ENCODE data around the gene ADPRHL1.
A peak's percentile ranks its signal among the peaks of the same experiment; 100 is the strongest.

ADPRHL1 gene
- 0.12 to 0.54 (median 0.34) reads per million in 4 donors for total RNA-seq

DNA sequence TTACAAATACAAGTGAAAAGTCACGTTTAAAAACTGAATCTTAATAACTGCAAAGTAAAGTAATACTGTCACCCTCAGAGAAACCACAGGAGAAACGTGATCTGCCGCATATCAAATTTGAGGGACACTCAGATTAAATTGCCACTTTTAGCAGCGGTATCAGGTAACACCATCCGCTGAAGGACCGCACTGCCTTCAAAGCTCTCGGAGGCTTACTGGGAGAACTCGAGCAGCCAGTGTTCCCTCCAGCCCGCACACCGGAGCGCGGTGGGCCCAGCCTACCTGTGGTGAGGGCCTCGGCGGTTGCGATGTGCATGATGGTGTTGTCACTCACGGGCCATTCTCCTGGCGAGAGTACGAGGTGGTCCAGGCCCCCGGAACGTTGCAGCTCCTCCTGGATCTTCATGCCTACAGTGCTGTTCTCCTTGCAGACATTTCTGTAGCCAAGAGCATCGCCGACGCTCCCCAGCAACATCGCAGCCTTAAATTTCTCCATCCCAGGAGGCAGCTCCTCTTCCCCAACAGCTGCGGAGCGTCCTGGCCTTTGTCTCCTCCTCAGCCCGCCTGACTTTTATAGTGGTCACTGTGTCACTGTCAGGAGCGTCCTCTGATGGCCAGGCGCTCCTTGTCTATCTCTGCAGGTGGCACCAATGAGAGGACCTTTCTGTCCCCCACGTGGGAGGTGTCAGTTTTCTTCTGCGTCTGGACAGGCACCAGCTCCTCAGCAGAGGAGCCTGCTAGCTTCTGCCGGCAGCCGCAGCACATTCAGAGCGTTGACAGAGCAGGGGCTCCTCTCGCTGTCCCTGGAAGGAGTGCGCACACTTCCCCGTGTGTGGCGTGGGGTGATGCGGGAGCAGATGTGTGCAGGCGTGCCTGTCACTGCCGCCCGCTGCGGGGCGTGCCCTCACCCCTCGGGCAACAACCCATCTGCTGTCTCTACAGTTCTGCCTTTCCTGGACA lies at the start of gene ADPRHL1:
Gene ADPRHL1, minus strand, starts transcription at position 547 of the 960 bp plus-strand sequence. Its CDS starts 51 bp downstream, at position 496.
- no peak for DNase-seq

GRCh38 chr13:113502686-113503085 lies 49.4 kb upstream of the ADPRHL1 start:
- no peak for DNase-seq

DNA sequence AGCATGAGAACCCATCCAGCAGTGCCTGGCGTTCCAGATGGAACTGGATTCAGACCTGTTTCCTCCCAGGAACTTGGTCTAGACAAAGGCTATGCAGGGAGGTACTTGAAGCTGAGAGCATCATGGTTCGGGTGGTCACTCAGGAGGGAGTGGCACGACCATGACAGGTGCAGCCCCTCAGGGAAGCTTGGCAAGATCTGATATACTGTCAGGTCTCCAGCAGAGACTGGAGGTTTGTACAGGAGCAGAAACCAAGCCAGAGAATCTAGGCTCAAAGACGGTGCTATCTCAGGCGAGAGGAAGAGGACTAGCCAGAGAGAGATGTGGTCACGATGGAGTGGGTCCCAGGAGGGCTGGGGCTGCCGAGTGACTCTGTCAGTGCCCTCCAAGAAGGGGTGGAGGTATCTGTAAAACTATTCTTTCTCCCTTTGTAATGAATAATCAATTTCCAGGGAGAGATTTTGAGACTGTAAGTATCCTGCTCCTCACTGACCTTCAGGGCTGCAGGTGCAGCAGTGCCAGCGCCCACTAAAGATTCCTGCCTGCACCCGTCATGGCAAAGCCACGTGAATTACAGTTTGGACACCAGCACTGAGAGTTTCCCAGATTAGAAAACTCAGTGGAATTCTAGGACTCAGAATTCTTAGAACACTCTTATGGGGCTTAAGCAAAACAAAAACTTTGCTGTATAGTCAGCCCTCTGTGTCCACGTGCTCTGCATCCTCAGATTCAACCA lies 47.4 kb upstream of the ADPRHL1 start:
- no peak for DNase-seq

GRCh38 chr13:113499936-113500335 lies 46.6 kb upstream of the ADPRHL1 start:
- DNase-seq = no peak

DNA sequence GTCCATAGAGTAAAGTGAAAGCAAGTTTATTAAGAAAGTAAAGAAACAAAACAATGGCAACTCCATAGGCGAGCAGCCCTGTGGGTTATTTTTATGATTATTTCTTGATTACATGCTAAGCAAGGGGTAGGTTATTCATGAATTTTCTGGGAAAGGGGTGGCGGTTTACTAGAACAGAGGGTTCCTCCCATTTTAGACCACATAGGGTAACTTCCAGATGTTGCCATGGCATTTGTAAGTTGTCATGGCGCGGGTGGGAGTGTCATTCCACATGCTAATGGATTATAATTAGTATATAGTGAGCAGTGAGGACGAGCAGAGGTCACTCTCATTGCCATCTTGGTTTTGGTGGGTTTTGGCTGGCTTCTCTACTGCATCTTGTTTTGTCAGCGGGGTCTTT lies 45.6 kb upstream of the ADPRHL1 start:
- no peak for DNase-seq

DNA sequence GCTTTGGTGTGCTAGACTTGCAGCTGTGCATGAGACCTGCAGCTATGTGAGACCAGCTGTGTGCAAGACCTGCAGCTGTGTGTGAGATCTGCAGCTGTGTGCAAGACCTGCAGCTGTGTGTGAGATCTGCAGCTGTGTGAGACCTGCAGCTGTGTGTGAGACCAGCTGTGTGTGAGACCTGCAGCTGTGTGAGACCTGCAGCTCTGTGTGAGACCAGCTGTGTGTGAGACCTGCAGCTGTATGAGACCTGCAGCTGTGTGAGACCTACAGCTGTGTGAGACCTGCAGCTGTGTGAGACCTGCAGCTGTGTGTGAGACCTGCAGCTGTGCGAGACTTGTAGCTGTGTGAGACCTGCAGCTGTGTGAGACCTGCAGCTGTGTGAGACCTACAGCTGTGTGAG lies 43.9 kb upstream of the ADPRHL1 start:
- no peak for DNase-seq

GRCh38 chr13:113495494-113496210 lies 42.4 kb upstream of the ADPRHL1 start:
- no peak for DNase-seq

DNA sequence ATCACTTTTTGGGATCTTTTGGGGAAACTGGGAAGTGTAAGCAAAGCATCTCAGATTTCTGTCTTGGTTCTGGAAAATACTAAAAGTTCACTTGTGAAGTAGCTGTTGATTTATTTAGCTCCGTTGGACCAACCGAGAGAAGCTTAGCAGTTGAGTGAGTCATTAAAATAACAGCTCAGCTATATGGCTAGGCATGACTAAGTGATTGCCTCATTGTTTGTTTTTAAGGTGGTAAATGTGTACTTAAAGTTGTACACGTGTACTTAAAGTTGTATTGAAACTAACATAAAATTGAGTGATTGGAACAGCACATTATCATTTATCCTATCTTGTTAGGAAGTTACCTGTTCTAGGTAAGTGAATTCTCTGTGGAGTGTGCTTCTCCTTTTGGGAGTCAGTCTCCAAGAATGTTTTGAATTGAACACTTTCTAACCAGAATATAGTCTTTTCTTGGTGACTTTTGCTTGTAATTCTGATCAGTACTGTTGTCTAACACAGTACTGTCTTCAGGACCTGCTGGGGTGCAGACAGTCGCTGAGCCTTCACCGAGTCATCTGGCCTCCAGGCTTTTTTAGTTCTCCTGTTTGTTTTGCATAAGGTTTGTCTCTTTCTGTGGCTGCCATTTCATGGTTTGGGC lies 40.1 kb upstream of the ADPRHL1 start:
- DNase-seq = peak in 1 of 5 donors; percentile 58

DNA sequence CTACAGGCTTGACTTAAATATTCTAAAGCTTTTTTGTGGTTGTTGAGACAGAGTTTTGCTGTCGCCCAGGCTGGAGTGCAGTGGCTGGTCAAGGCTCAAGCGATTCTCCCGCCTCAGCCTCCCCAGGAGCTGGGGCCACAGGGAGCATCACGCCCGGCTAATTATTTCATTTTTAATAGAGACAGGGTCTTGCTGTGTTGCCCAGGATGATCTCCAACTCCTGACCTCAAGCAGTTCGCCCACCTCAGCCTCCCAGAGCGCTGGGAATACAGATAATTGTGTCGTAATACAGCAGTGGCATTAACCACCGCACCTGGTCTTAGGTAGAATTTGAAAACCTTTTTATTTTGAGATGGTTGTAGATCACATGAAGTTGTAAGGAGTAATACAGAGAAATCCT lies 38.7 kb upstream of the ADPRHL1 start:
- DNase-seq = no peak

- DNase-seq = no peak
Observed at GRCh38 chr13:113491418-113491883, 38.2 kb upstream of the ADPRHL1 start.

DNA sequence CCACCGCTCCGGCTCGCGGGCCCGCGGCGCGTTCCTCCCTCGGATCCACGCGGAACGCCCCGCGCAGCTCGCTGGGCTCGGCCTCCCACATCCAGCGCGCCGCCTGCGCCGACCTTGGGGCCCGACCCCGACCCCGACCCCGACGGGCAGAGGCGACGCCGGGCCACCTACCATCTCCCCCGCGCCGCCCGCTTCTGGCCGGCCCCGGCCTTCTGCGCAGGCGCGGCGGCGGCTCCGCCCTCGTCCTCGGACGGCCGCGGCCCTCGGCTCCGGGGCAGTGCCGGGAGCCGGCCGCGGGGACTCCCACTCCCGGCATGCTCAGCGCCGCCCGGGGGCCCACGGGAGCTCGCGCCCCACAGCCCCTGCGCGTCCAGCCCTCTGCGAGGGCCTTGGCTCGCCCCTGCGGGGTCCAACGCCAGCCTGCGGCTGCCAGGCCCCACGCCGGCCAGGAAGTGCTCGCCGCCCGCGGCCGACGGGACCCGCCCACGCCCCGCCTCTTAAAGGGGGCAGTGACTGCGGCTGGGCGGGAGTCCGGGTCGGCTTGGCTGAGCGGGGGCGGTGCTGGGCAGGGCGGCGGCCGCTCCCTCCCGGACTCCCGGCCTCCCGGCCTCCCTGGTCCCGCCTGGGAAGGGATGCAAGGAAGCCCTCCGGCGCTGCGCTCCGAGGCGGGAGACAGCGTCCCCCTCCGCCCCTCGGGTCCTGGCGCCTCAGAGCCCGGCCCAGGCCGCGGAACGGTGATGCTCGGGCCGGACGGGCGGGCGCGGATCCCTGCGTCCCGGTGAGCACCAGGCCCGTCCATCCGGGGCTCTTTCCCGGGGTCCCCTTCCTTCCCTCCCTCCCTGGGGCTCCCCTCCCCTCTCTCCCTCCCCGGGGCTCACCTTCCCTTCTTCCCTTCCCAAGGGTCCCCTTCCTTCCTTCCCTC lies 37.5 kb upstream of the ADPRHL1 start, which contains the start of gene DCUN1D2:
Gene DCUN1D2, minus strand, starts transcription at position 216 of the 922 bp plus-strand sequence. Its CDS starts 42 bp downstream, at position 174.
- peak; percentile 51 to 83 (median 59) for DNase-seq

- DNase-seq = peak in 2 of 5 donors; percentile 25 to 42
Observed at GRCh38 chr13:113489549-113490495, 36.5 kb upstream of the ADPRHL1 start.

GRCh38 chr13:113489171-113489548 lies 35.9 kb upstream of the ADPRHL1 start:
- no peak for DNase-seq

DNA sequence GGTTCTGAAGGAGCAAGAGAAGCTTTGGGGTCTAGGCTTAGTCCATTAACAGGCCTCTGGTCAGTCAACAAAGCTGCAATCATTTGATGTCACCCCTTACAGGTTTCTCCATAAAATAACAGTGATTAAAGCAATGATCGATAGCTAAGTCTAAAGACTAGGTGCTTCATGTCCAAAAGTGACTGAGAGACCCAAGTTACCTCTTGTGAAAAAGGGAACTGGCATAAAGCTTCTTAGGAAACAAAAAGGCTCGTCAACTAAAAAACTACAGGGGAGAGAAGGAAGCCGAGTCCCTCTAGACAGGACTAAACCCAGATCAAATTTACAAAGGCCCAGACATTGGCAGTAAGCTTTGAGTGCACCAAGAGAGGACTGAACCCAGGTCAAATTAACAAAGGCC lies 35.0 kb upstream of the ADPRHL1 start:
- no peak for DNase-seq

- no peak for DNase-seq
Observed at GRCh38 chr13:113486698-113487097, 33.4 kb upstream of the ADPRHL1 start.

DNA sequence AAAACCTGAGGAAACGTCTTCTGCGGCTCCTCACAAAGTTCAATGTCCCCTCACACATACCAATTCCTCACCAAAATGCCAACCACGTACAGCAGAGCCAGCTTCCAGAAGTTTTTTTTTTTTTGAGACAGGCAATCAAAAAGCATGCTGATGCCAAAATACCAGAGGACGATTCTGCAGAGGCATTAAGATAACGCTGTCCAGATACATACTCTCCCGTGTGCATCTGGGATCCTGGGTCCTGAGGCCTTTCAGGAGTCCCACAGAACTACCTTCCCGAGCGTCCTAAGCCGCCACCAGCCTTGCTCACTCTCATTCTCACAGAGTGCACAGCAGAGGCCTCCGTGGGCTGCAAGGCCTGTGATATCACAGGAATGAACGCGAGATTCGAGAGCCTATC lies 32.3 kb upstream of the ADPRHL1 start:
- no peak for DNase-seq

- no peak for DNase-seq
Observed at GRCh38 chr13:113483504-113484293, 30.4 kb upstream of the ADPRHL1 start.

DNA sequence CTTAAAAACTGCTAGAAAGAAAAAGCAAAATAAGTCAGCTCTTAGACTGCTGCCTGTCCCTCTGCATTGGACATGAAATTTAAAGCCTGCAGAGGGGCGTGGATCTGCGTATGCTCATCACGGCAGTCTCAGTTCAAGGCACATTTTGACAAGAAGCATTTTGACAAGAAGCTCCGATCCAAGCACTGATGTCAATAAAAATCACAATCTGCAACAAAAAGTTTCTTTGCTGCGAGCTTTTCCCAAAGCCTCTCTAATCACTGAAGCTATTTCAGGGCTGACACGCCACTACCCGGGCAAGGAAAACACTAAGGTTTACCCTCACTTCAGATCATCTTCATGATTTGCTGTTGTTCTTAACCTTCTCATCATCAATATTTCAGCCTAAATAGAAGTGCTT lies 29.8 kb upstream of the ADPRHL1 start:
- no peak for DNase-seq

- DNase-seq = no peak
Observed at GRCh38 chr13:113479179-113479578, 25.9 kb upstream of the ADPRHL1 start.

Data from T-helper 1 cell (primary cell).